GM23338 (cell line): ENCODE measurements around the gene SEC22A. TPM values are rescaled to one million over a fixed set of nuclear protein-coding genes. Genes with fewer than 3 reads are reported as not detected.

ENCODE experiments used
- ATAC-seq: fragments of 200-7000 bp; cut with Tn5 transposase; 3 replicates; pipeline ENCODE4 v1.9.1; 2020
- DNase-seq: peaks from one replicate; pipeline ENCODE4 v3.0.0-alpha.2; 2015; ENCODE audit warnings: low spot score
- H2AFZ ChIP-seq: fragments of 200-600 bp; sonication (generic); 2 replicates; pipeline ENCODE4 v1.8.0; 2016; ENCODE audit warnings: antibody characterized with exemption, mild to moderate bottlenecking, moderate library complexity
- H3F3A ChIP-seq: fragments of 200-600 bp; sonication (generic); replicated peaks from 2 replicates; pipeline ENCODE4 v1.8.0; 2017; ENCODE audit warnings: antibody characterized with exemption, mixed run types, low read depth
- H3K27ac ChIP-seq: fragments of 200-600 bp; sonication (generic); 2 replicates; pipeline ENCODE4 v1.6.1; 2016; ENCODE audit warnings: low read depth
- H3K27me3 ChIP-seq: fragments of 200-600 bp; sonication (generic); 2 replicates; pipeline ENCODE4 v1.8.0; 2016; ENCODE audit warnings: mild to moderate bottlenecking, mixed run types, moderate library complexity; ENCODE audit not compliant: insufficient read depth
- H3K36me3 ChIP-seq: fragments of 200-600 bp; sonication (generic); 2 replicates; pipeline ENCODE4 v1.8.0; 2016; ENCODE audit warnings: mild to moderate bottlenecking; ENCODE audit not compliant: insufficient read depth
- H3K4me1 ChIP-seq: fragments of 200-600 bp; sonication (generic); 2 replicates; pipeline ENCODE4 v1.8.0; 2016; ENCODE audit warnings: mild to moderate bottlenecking, moderate library complexity; ENCODE audit not compliant: insufficient read depth
- H3K4me2 ChIP-seq: fragments of 200-600 bp; sonication (generic); 2 replicates; pipeline ENCODE4 v1.7.1; 2017; ENCODE audit warnings: mixed run types
- H3K4me3 ChIP-seq: fragments of 200-600 bp; sonication (generic); 2 replicates; pipeline ENCODE4 v1.6.1; 2016; ENCODE audit warnings: mixed run types
- H3K79me2 ChIP-seq: fragments of 200-600 bp; sonication (generic); replicated peaks from 2 replicates; pipeline ENCODE4 v1.8.0; 2017; ENCODE audit warnings: mild to moderate bottlenecking; ENCODE audit not compliant: insufficient read depth
- H3K9me2 ChIP-seq: fragments of 200-600 bp; sonication (generic); 2 replicates; pipeline ENCODE4 v1.8.0; 2017; ENCODE audit not compliant: insufficient read depth
- H4K20me1 ChIP-seq: fragments of 200-600 bp; sonication (generic); replicated peaks from 2 replicates; pipeline ENCODE4 v1.8.0; 2017; ENCODE audit warnings: mild to moderate bottlenecking; ENCODE audit not compliant: insufficient read depth
- H3K27ac Mint-ChIP-seq: 2 replicates; pipeline ENCODE4 v1.8.0; 2020; ENCODE audit warnings: inconsistent platforms, mild to moderate bottlenecking, moderate library complexity, mixed read lengths
- H3K27me3 Mint-ChIP-seq: 3 replicates; pipeline ENCODE4 v1.8.0; 2022; ENCODE audit warnings: low read depth, mild to moderate bottlenecking, moderate library complexity, mixed read lengths, inconsistent platforms; ENCODE audit not compliant: insufficient read depth, poor library complexity
- H3K36me3 Mint-ChIP-seq: 3 replicates; pipeline ENCODE4 v1.8.0; 2021; ENCODE audit warnings: low read depth, mild to moderate bottlenecking, inconsistent platforms, moderate library complexity, mixed read lengths
- H3K4me1 Mint-ChIP-seq: 3 replicates; pipeline ENCODE4 v1.8.0; 2020; ENCODE audit warnings: mild to moderate bottlenecking, inconsistent platforms, mixed read lengths
- H3K4me3 Mint-ChIP-seq: 3 replicates; pipeline ENCODE4 v1.8.0; 2021; ENCODE audit warnings: moderate library complexity, mild to moderate bottlenecking, inconsistent platforms, mixed read lengths
- H3K9me3 Mint-ChIP-seq: 3 replicates; pipeline ENCODE4 v1.8.0; 2020; ENCODE audit warnings: moderate library complexity, mild to moderate bottlenecking, inconsistent platforms, mixed read lengths
- EZH2 ChIP-seq: fragments of 200-600 bp; sonication (generic); IDR thresholded peaks from one replicate; pipeline ENCODE4 v1.8.0; 2017; ENCODE audit warnings: antibody characterized with exemption, mild to moderate bottlenecking, low read depth; ENCODE audit not compliant: unreplicated experiment
- EZH2phosphoT487 ChIP-seq: fragments of 200-600 bp; sonication (generic); IDR thresholded peaks from one replicate; pipeline ENCODE4 v1.8.1; 2018; ENCODE audit warnings: antibody characterized with exemption; ENCODE audit not compliant: unreplicated experiment
- JUNB ChIP-seq: IDR thresholded peaks from one replicate; pipeline ENCODE4 v1.6.1; 2016; ENCODE audit warnings: antibody characterized with exemption; ENCODE audit not compliant: unreplicated experiment
- NANOG ChIP-seq: IDR thresholded peaks from 2 replicates; pipeline ENCODE4 v1.6.1; 2016; ENCODE audit warnings: antibody characterized with exemption, borderline replicate concordance
- POLR2AphosphoS5 ChIP-seq: IDR thresholded peaks from 2 replicates; pipeline ENCODE4 v1.6.1; 2016; ENCODE audit warnings: antibody characterized with exemption, low read depth
- STAT1 ChIP-seq: IDR thresholded peaks from one replicate; pipeline ENCODE4 v1.6.1; 2016; ENCODE audit warnings: antibody characterized with exemption; ENCODE audit not compliant: unreplicated experiment
- ZNF114 ChIP-seq: fragments of 250-450 bp; sonication (Bioruptor Pico); IDR thresholded peaks from 2 replicates; pipeline ENCODE4 v1.5.0; 2020; ENCODE audit warnings: mild to moderate bottlenecking, moderate library complexity
- ZNF331 ChIP-seq: fragments of 250-450 bp; sonication (Bioruptor Pico); IDR thresholded peaks from 2 replicates; pipeline ENCODE4 v1.5.0; 2020; ENCODE audit warnings: low read depth, mild to moderate bottlenecking, moderate library complexity
- polyA plus RNA-seq: library from polyadenylated mRNA; unstranded; fragments of >200 nt; fragmentation: Nextera tagmentation; extraction: Ambion mirVana; gene quantifications from 2 replicates; pipeline ENCODE4 v1.2.1, GENCODE V29; 2016
- total RNA-seq: library from RNA; depleted of rRNA; stranded (reverse); fragments of >200 nt; shearing (Covaris generic); gene quantifications from 2 replicates; pipeline ENCODE4 v1.2.3, GENCODE V29; 2014
- TF ChIP-seq, protein P1 (sequence below), 2 experiments: fragments of 200-600 bp in 1 of 2; sonication (generic) in 1 of 2; conservative IDR thresholded peaks; 2 replicates each; pipeline versions ENCODE4 v1.5.1 to v1.6.1; 2016 to 2017; ENCODE audit warnings: antibody characterized with exemption in 2 of 2, low read depth in 2 of 2, mild to moderate bottlenecking in 2 of 2, moderate library complexity in 1 of 2
- TF ChIP-seq, protein P2 (sequence below): fragments of 250-450 bp; sonication (Bioruptor Pico); IDR thresholded peaks from 2 replicates; pipeline ENCODE4 v1.5.0; 2020; ENCODE audit warnings: mild to moderate bottlenecking, moderate library complexity
- TF ChIP-seq, protein P3 (sequence below): IDR thresholded peaks from one replicate; pipeline ENCODE4 v1.6.1; 2018; ENCODE audit warnings: antibody characterized with exemption; ENCODE audit not compliant: unreplicated experiment

SEC22A gene
- total and polyA plus RNA-seq, 2 experiments from 2014 or later = 11.2 to 24.1 TPM

DNA sequence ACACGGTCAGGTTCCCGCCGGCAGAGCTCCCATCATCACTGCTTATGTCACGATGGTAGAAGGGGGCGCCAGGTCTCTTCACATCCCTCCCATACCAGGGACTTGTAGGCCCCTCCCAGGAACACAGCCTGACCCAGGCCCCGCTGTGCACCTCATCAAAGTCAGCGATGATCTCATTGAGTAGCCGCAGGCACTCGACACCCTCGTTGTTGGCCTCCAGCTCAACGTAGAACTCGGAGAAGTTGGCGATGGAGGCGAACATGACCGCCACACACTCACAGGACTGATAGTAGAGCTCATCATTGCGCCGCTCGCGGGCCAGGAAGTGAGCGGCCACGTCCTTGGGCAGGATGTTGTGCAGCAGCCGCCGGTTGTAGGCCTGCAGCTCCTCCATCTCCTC lies 89.2 kb downstream of the SEC22A start:
- Histone ChIP-seq H3K27me3 (no peaks in the 10 kb centered on the region), H3K36me3 (no peaks in the 10 kb centered on the region; the same call in 1 of the 2 replicates), H3K79me2 (no peaks in the 10 kb centered on the region), H2AFZ (no peak overlapping the region), H3K4me1 (no peaks in the 10 kb centered on the region), H3K9me2 (no peaks in the 10 kb centered on the region), H3K4me2 (no peak overlapping the region), H3F3A (no peaks in the 10 kb centered on the region), H3K4me3 (no peak overlapping the region), H4K20me1 (no peaks in the 10 kb centered on the region; the same call in 1 of the 2 replicates), H3K27ac (no peak overlapping the region)
- Mint-ChIP-seq H3K4me1 (no peaks in the 10 kb centered on the region; the same call in 2 of the 3 replicates), H3K4me3 (no peak overlapping the region), H3K9me3 (peaks cover 2% of the 10 kb centered on the region; the same call in 1 of the 3 replicates), H3K27me3 (peaks cover 11% of the 10 kb centered on the region), H3K27ac (no peak overlapping the region), H3K36me3 (peaks cover 49% of the 10 kb centered on the region)
- ATAC-seq (no peak), DNase-seq (no peak)
- TF ChIP-seq, protein P1, sequence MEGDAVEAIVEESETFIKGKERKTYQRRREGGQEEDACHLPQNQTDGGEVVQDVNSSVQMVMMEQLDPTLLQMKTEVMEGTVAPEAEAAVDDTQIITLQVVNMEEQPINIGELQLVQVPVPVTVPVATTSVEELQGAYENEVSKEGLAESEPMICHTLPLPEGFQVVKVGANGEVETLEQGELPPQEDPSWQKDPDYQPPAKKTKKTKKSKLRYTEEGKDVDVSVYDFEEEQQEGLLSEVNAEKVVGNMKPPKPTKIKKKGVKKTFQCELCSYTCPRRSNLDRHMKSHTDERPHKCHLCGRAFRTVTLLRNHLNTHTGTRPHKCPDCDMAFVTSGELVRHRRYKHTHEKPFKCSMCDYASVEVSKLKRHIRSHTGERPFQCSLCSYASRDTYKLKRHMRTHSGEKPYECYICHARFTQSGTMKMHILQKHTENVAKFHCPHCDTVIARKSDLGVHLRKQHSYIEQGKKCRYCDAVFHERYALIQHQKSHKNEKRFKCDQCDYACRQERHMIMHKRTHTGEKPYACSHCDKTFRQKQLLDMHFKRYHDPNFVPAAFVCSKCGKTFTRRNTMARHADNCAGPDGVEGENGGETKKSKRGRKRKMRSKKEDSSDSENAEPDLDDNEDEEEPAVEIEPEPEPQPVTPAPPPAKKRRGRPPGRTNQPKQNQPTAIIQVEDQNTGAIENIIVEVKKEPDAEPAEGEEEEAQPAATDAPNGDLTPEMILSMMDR (conservative IDR thresholded peaks at IDR 0.05; ENCODE audit: low read depth in 2 of 2) = 0 out of 4 replicates have a peak, but pooled peaks of 1 of the 2 experiments have one; percentile 13
- no peak for TF ChIP-seq EZH2phosphoT487

DNA sequence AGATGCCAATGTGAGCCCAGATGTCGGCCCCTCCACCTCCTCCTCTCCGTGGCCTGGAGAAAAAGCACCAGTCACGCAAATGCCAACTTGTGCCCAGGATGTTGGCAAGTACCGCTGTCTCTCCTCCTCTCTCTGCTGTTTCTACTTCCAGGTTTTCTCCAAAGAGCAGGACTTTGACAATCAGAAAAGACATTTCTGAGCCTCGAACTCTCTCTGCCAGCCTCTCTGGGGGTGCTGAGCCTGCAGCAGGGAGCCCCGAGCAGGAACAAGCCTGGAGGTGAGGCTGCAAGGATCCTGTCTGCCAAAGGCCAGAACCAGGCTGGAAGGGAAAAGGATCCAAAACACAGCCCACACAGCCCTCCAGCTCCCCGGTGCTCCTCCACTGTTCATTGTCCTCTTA lies 89.7 kb downstream of the SEC22A start:
- no peaks in the 10 kb centered on the region for H3K4me1 ChIP-seq
- DNase-seq (no peak), ATAC-seq (no peak)
- no peak overlapping the region for H3K4me3 ChIP-seq
- no peaks in the 10 kb centered on the region; the same call in 1 of the 2 replicates for H4K20me1 ChIP-seq
- H3K27ac ChIP-seq = no peak overlapping the region
- no peak overlapping the region for H2AFZ ChIP-seq
- Mint-ChIP-seq H3K27me3 (peaks cover 14% of the 10 kb centered on the region), H3K4me3 (no peak overlapping the region), H3K27ac (no peak overlapping the region), H3K4me1 (no peaks in the 10 kb centered on the region; the same call in 2 of the 3 replicates), H3K36me3 (peaks cover 49% of the 10 kb centered on the region), H3K9me3 (peaks cover 2% of the 10 kb centered on the region; the same call in 1 of the 3 replicates)
- no peak overlapping the region for H3K4me2 ChIP-seq
- no peaks in the 10 kb centered on the region for H3K9me2 ChIP-seq
- H3K27me3 ChIP-seq = no peaks in the 10 kb centered on the region
- H3K36me3 ChIP-seq = no peaks in the 10 kb centered on the region; the same call in 1 of the 2 replicates
- no peaks in the 10 kb centered on the region for H3F3A ChIP-seq
- H3K79me2 ChIP-seq = no peaks in the 10 kb centered on the region
- TF ChIP-seq JUNB (no peak), ZNF114 (CRISPR knock-in tag) (no peak), POLR2AphosphoS5 (no peak), EZH2 (no peak), NANOG (no peak), EZH2phosphoT487 (no peak), STAT1 (no peak), ZNF331 (CRISPR knock-in tag) (no peak)
- TF ChIP-seq, protein P2, sequence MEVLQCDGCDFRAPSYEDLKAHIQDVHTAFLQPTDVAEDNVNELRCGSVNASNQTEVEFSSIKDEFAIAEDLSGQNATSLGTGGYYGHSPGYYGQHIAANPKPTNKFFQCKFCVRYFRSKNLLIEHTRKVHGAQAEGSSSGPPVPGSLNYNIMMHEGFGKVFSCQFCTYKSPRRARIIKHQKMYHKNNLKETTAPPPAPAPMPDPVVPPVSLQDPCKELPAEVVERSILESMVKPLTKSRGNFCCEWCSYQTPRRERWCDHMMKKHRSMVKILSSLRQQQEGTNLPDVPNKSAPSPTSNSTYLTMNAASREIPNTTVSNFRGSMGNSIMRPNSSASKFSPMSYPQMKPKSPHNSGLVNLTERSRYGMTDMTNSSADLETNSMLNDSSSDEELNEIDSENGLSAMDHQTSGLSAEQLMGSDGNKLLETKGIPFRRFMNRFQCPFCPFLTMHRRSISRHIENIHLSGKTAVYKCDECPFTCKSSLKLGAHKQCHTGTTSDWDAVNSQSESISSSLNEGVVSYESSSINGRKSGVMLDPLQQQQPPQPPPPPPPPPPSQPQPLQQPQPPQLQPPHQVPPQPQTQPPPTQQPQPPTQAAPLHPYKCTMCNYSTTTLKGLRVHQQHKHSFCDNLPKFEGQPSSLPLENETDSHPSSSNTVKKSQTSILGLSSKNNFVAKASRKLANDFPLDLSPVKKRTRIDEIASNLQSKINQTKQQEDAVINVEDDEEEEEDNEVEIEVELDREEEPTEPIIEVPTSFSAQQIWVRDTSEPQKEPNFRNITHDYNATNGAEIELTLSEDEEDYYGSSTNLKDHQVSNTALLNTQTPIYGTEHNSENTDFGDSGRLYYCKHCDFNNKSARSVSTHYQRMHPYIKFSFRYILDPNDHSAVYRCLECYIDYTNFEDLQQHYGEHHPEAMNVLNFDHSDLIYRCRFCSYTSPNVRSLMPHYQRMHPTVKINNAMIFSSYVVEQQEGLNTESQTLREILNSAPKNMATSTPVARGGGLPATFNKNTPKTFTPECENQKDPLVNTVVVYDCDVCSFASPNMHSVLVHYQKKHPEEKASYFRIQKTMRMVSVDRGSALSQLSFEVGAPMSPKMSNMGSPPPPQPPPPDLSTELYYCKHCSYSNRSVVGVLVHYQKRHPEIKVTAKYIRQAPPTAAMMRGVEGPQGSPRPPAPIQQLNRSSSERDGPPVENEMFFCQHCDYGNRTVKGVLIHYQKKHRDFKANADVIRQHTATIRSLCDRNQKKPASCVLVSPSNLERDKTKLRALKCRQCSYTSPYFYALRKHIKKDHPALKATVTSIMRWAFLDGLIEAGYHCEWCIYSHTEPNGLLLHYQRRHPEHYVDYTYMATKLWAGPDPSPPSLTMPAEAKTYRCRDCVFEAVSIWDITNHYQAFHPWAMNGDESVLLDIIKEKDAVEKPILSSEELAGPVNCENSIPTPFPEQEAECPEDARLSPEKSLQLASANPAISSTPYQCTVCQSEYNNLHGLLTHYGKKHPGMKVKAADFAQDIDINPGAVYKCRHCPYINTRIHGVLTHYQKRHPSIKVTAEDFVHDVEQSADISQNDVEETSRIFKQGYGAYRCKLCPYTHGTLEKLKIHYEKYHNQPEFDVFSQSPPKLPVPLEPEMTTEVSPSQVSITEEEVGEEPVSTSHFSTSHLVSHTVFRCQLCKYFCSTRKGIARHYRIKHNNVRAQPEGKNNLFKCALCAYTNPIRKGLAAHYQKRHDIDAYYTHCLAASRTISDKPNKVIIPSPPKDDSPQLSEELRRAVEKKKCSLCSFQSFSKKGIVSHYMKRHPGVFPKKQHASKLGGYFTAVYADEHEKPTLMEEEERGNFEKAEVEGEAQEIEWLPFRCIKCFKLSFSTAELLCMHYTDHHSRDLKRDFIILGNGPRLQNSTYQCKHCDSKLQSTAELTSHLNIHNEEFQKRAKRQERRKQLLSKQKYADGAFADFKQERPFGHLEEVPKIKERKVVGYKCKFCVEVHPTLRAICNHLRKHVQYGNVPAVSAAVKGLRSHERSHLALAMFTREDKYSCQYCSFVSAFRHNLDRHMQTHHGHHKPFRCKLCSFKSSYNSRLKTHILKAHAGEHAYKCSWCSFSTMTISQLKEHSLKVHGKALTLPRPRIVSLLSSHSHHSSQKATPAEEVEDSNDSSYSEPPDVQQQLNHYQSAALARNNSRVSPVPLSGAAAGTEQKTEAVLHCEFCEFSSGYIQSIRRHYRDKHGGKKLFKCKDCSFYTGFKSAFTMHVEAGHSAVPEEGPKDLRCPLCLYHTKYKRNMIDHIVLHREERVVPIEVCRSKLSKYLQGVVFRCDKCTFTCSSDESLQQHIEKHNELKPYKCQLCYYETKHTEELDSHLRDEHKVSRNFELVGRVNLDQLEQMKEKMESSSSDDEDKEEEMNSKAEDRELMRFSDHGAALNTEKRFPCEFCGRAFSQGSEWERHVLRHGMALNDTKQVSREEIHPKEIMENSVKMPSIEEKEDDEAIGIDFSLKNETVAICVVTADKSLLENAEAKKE (CRISPR knock-in tag) = no peak
- TF ChIP-seq, protein P3, sequence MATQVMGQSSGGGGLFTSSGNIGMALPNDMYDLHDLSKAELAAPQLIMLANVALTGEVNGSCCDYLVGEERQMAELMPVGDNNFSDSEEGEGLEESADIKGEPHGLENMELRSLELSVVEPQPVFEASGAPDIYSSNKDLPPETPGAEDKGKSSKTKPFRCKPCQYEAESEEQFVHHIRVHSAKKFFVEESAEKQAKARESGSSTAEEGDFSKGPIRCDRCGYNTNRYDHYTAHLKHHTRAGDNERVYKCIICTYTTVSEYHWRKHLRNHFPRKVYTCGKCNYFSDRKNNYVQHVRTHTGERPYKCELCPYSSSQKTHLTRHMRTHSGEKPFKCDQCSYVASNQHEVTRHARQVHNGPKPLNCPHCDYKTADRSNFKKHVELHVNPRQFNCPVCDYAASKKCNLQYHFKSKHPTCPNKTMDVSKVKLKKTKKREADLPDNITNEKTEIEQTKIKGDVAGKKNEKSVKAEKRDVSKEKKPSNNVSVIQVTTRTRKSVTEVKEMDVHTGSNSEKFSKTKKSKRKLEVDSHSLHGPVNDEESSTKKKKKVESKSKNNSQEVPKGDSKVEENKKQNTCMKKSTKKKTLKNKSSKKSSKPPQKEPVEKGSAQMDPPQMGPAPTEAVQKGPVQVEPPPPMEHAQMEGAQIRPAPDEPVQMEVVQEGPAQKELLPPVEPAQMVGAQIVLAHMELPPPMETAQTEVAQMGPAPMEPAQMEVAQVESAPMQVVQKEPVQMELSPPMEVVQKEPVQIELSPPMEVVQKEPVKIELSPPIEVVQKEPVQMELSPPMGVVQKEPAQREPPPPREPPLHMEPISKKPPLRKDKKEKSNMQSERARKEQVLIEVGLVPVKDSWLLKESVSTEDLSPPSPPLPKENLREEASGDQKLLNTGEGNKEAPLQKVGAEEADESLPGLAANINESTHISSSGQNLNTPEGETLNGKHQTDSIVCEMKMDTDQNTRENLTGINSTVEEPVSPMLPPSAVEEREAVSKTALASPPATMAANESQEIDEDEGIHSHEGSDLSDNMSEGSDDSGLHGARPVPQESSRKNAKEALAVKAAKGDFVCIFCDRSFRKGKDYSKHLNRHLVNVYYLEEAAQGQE = no peak
